PC-3 (cell line): ENCODE measurements around the gene GRIN1. TPM values are rescaled to one million over a fixed set of nuclear protein-coding genes. Genes with fewer than 3 reads are reported as not detected.

Experiments
- ATAC-seq: fragments of 200-7000 bp; cut with Tn5 transposase; 2 replicates; pipeline ENCODE4 v1.9.1; 2020; ENCODE audit warnings: mild to moderate bottlenecking, moderate library complexity
- BruUV-seq: library from RNA; stranded (reverse); fragments of 400-500 nt; replicated peaks from 2 replicates; lab custom pipeline; 2021; lab: Mats Ljungman, UMichigan
- CTCF ChIA-PET: fragments of 300-600 bp; sonication (Branson Sonifier 250); formaldehyde crosslinking; loops from one replicate; lab custom pipeline; 2022; ENCODE audit warnings: antibody characterized with exemption; lab: Charles Lee
- POLR2A ChIA-PET: fragments of 300-600 bp; sonication (Branson Sonifier 250); formaldehyde crosslinking; loops from one replicate; lab custom pipeline; 2022; ENCODE audit warnings: antibody characterized with exemption; ENCODE audit not compliant: unreplicated experiment; lab: Charles Lee
- DNase-seq: peaks from one replicate; pipeline ENCODE4 v3.0.0-alpha.2; 2015
- H2AFZ ChIP-seq: fragments of 300-600 bp; sonication (generic); 2 replicates; pipeline ENCODE4 v1.6.0; 2016; ENCODE audit warnings: antibody characterized with exemption, low read length
- H3F3A ChIP-seq: fragments of 300-600 bp; sonication (generic); one replicate; pipeline ENCODE4 v1.6.0; 2017; ENCODE audit warnings: antibody characterized with exemption, low read length, control low read depth, mild to moderate bottlenecking; ENCODE audit not compliant: unreplicated experiment
- H3K27ac ChIP-seq: fragments of 300-600 bp; sonication (generic); 2 replicates; pipeline ENCODE4 v1.5.1; 2016; ENCODE audit warnings: mild to moderate bottlenecking, low read length
- H3K27me3 ChIP-seq: fragments of 300-600 bp; sonication (generic); 2 replicates; pipeline ENCODE4 v1.6.1; 2016; ENCODE audit warnings: low read length, mixed read lengths
- H3K36me3 ChIP-seq: fragments of 300-600 bp; sonication (generic); 2 replicates; pipeline ENCODE4 v1.6.1; 2016; ENCODE audit warnings: low read depth, mixed run types, low read length, mixed read lengths
- H3K4me1 ChIP-seq: fragments of 300-600 bp; sonication (generic); 2 replicates; pipeline ENCODE4 v1.5.1; 2016; ENCODE audit warnings: low read length; ENCODE audit not compliant: insufficient read depth
- H3K4me2 ChIP-seq: fragments of 300-600 bp; sonication (generic); 2 replicates; pipeline ENCODE4 v1.6.0; 2016; ENCODE audit warnings: low read length
- H3K4me3 ChIP-seq: fragments of 300-600 bp; sonication (generic); 2 replicates; pipeline ENCODE4 v1.5.1; 2016; ENCODE audit warnings: mild to moderate bottlenecking, low read length, mixed read lengths
- H3K79me2 ChIP-seq: fragments of 300-600 bp; sonication (generic); 2 replicates; pipeline ENCODE4 v1.6.1; 2017; ENCODE audit warnings: low read length, mixed read lengths
- H3K9ac ChIP-seq: fragments of 300-600 bp; sonication (generic); 2 replicates; pipeline ENCODE4 v1.6.0; 2016; ENCODE audit warnings: mild to moderate bottlenecking, low read length
- H3K9me2 ChIP-seq: fragments of 300-600 bp; sonication (generic); replicated peaks from 2 replicates; pipeline ENCODE4 v1.6.1; 2016; ENCODE audit warnings: mixed run types, low read length, mixed read lengths
- H3K9me3 ChIP-seq: fragments of 300-600 bp; sonication (generic); 2 replicates; pipeline ENCODE4 v1.6.1; 2016; ENCODE audit warnings: low read length, mixed read lengths
- H4K20me1 ChIP-seq: fragments of 300-600 bp; sonication (generic); 2 replicates; pipeline ENCODE4 v1.6.1; 2016; ENCODE audit warnings: low read length, mixed read lengths
- CTCF ChIP-seq: fragments of 300-600 bp; sonication (generic); conservative IDR thresholded peaks from 2 replicates; pipeline ENCODE4 v1.5.1; 2017; ENCODE audit warnings: antibody characterized with exemption, low read depth, mild to moderate bottlenecking, low read length
- EZH2 ChIP-seq: fragments of 300-600 bp; sonication (generic); IDR thresholded peaks from one replicate; pipeline ENCODE4 v1.6.1; 2017; ENCODE audit warnings: antibody characterized with exemption, mild to moderate bottlenecking, low read length; ENCODE audit not compliant: unreplicated experiment
- EZH2phosphoT487 ChIP-seq: fragments of 300-600 bp; sonication (generic); IDR thresholded peaks from 2 replicates; pipeline ENCODE4 v1.6.1; 2018; ENCODE audit warnings: mild to moderate bottlenecking, antibody characterized with exemption, low read length, borderline replicate concordance
- intact Hi-C: fragments of 100-400 bp; cut with micrococcal nuclease; formaldehyde crosslinking; loops from 2 replicates; pipeline ENCODE4 v1.9.0; 2023
- total RNA-seq: library from RNA; depleted of rRNA; stranded (reverse); fragments of >200 nt; gene quantifications from 2 replicates; pipeline ENCODE4 v1.2.3, GENCODE V29; 2014

The GRIN1 gene
- total RNA-seq, 1 experiment from 2014 or later, result 0.11 TPM

DNA sequence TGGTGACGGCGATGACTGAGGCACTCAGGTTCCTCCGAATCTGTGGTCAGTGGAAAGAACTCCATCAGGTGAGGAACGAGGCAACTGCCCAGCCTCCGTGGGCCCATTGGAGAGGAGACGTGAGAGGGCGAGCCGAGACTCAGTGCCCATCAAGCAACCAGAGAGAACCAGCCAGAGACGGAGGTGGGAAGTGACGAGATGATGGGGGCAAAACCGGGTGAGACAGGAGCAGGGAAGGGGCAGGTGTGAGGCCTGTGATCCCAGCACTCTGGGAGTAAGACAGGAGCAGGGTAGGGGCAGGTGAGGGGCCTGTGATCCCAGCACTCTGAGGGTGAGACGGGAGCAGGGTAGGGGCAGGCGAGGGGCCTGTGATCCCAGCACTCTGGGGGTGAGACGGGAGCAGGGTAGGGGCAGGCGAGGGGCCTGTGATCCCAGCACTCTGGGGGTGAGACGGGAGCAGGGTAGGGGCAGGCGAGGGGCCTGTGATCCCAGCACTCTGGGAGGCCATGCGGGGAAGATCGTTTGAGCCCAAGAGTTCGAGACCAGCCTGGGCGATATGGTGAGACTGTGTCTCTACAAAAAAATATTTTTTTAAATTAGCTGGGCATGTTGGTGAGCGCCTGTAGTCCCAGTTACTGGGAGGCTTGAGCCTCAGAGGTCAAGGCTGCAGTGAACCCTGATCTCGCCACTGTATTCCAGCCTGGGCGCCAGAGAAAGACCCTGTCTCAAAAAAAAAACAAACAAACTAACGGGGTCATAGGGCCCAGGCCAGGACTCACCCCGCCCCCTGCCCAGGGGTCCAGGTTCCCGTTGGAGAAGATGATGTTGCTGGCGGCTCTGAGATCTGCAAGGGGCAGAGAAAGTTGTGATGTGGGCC, 27.8 kb upstream of the GRIN1 start:
- Histone ChIP-seq H3K9me3 (no peaks in the 10 kb centered on the region), H3K4me2 (no peak overlapping the region), H3F3A (no peaks in the 10 kb centered on the region), H3K36me3 (no peaks in the 10 kb centered on the region), H3K4me3 (no peak overlapping the region), H4K20me1 (no peaks in the 10 kb centered on the region), H3K79me2 (no peaks in the 10 kb centered on the region), H3K27me3 (no peaks in the 10 kb centered on the region), H3K4me1 (0 out of 2 replicates have a peak, but pooled peaks cover 5% of the 10 kb centered on the region), H3K27ac (no peak overlapping the region), H3K9me2 (no peaks in the 10 kb centered on the region), H3K9ac (no peak overlapping the region), H2AFZ (no peak overlapping the region)
- no peak for TF ChIP-seq EZH2
- no peak for TF ChIP-seq CTCF
- no peak for TF ChIP-seq EZH2phosphoT487
- no peak for DNase-seq
- no TSS peak for BruUV-seq
- intact Hi-C loops, result no loop called here
- POLR2A ChIA-PET, result no interaction called here
- CTCF ChIA-PET, result no interaction called here
- no peak for ATAC-seq

DNA sequence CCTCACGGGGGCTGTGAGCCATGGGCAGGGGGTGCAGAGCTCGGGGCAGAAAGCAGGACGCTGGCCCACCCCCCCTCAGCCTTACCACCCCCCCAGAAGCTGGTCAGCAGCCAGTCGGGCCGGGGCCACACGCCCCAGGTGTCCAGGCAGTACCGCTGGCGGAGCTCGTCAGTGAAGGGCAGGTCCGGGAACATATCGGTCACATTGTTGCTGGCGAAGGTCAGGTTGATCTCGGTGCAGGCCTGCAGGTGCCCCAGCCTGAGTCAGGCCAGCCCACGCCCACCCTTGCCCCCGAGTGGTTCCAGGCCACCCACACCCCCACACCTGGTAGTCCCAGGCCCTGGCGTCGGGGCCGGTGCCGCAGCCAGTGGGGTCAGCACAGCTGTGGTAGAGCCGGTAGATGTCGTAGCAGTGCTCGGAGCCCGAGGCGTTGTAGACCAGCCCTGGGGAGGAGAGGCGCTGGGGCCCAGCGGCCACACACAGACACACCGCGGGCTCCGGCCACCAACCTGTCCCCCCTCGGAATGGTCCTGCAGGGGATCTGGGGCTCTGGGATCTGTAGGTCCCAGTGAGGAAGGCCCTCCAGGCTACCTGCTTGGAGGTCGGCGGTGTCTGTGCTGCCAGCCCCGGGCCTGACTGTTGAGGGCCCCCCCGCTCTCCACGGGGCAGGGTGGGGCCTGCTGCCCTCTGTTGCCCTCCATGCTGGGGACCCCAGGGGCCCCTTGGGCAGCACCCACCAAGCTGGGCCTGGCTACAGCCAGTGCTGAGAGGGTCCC, 27.0 kb upstream of the GRIN1 start:
- H3K79me2 ChIP-seq, result no peaks in the 10 kb centered on the region
- intact Hi-C loops, result no loop called here
- no peak for TF ChIP-seq EZH2
- TF ChIP-seq CTCF, result no peak
- TF ChIP-seq EZH2phosphoT487, result no peak

More for the DNA sequence above, 27.0 kb upstream of the GRIN1 start:
- Histone ChIP-seq H3K27me3 (no peaks in the 10 kb centered on the region), H3K27ac (no peak overlapping the region), H3K36me3 (no peaks in the 10 kb centered on the region), H3K9me2 (no peaks in the 10 kb centered on the region), H4K20me1 (no peaks in the 10 kb centered on the region), H2AFZ (no peak overlapping the region), H3K4me3 (no peak overlapping the region), H3K4me2 (no peak overlapping the region), H3K9ac (no peak overlapping the region), H3K9me3 (no peaks in the 10 kb centered on the region), H3F3A (no peaks in the 10 kb centered on the region), H3K4me1 (0 out of 2 replicates have a peak, but pooled peaks cover 5% of the 10 kb centered on the region)
- POLR2A ChIA-PET, result no interaction called here
- ATAC-seq (no peak), DNase-seq (no peak)
- BruUV-seq, result no TSS peak
- CTCF ChIA-PET, result no interaction called here
